CD4-positive, alpha-beta memory T cell (primary cell): ENCODE data around the gene FUNDC1. TPM values are rescaled to one million over a fixed set of nuclear protein-coding genes. Genes with fewer than 3 reads are reported as not detected.

Experiments
- CTCF ChIA-PET: fragments of 350-600 bp; sonication (Branson Sonifier 250); formaldehyde crosslinking; loops from one replicate; lab custom pipeline; 2021; ENCODE audit warnings: inconsistent platforms; ENCODE audit not compliant: partially characterized antibody; lab: Charles Lee
- POLR2A ChIA-PET: fragments of 350-600 bp; sonication (Branson Sonifier 250); formaldehyde crosslinking; loops from one replicate; lab custom pipeline; 2021; ENCODE audit not compliant: partially characterized antibody; lab: Charles Lee
- DNase-seq, 5 donors: peaks; one replicate each; pipeline versions ENCODE4 v3.0.0 to v3.0.0-alpha.2; 2020 to 2022; ENCODE audit warnings: mixed read lengths in 1 of 5
- H3K27ac ChIP-seq: one replicate; pipeline ENCODE4 v1.7.0; 2013; ENCODE audit warnings: low read depth, low read length
- H3K27me3 ChIP-seq: 2 replicates; pipeline ENCODE4 v1.7.0; 2013; ENCODE audit warnings: mild to moderate bottlenecking, low read length, moderate library complexity; ENCODE audit not compliant: insufficient read depth
- H3K36me3 ChIP-seq: 2 replicates; pipeline ENCODE4 v1.7.0; 2013; ENCODE audit warnings: mild to moderate bottlenecking, low read length, moderate library complexity; ENCODE audit not compliant: insufficient read depth
- H3K4me1 ChIP-seq: 2 replicates; pipeline ENCODE4 v1.7.0; 2013; ENCODE audit warnings: mild to moderate bottlenecking, low read length, moderate library complexity; ENCODE audit not compliant: insufficient read depth
- H3K4me3 ChIP-seq, 2 donors: one replicate each; pipeline ENCODE4 v1.7.0; 2013; ENCODE audit warnings: low read length in 2 of 2, mild to moderate bottlenecking in 1 of 2
- H3K9me3 ChIP-seq, 2 donors: one replicate each; pipeline ENCODE4 v1.7.0; 2013; ENCODE audit warnings: low read length in 2 of 2, control low read depth in 1 of 2; ENCODE audit not compliant: control insufficient read depth in 1 of 2
- H3K27ac Mint-ChIP-seq, 7 donors: one replicate each; pipeline ENCODE4 v1.8.0; 2020 to 2021; ENCODE audit warnings: mixed read lengths in 7 of 7, mild to moderate bottlenecking in 6 of 7, inconsistent platforms in 3 of 7, moderate library complexity in 3 of 7
- H3K27me3 Mint-ChIP-seq, 2 donors: one replicate each; pipeline ENCODE4 v1.8.0; 2020 to 2021; ENCODE audit warnings: mixed read lengths in 2 of 2
- H3K36me3 Mint-ChIP-seq, 2 donors: one replicate each; pipeline ENCODE4 v1.8.0; 2020 to 2021; ENCODE audit warnings: mixed read lengths in 2 of 2, inconsistent platforms in 1 of 2, mild to moderate bottlenecking in 1 of 2
- H3K4me1 Mint-ChIP-seq, 4 donors: one replicate each; pipeline ENCODE4 v1.8.0; 2020 to 2021; ENCODE audit warnings: mixed read lengths in 4 of 4, mild to moderate bottlenecking in 1 of 4
- H3K4me3 Mint-ChIP-seq, 8 donors: one replicate each; pipeline ENCODE4 v1.8.0; 2020 to 2021; ENCODE audit warnings: mixed read lengths in 8 of 8, mild to moderate bottlenecking in 7 of 8, moderate library complexity in 6 of 8, inconsistent platforms in 3 of 8
- H3K9me3 Mint-ChIP-seq, 8 donors: one replicate each; pipeline ENCODE4 v1.8.0; 2020 to 2021; ENCODE audit warnings: mixed read lengths in 8 of 8, mild to moderate bottlenecking in 5 of 8, inconsistent platforms in 3 of 8, moderate library complexity in 1 of 8
- intact Hi-C: fragments of 100-400 bp; cut with micrococcal nuclease; formaldehyde crosslinking; loops from one replicate; pipeline ENCODE4 v1.15.1; 2023
- polyA plus RNA-seq, 2 donors: library from polyadenylated mRNA; unstranded; fragments of 300-500 nt; fragmentation: Illumina TruSeq; gene quantifications; one replicate each; pipeline ENCODE4 v1.2.3, GENCODE V29; 2021
- total RNA-seq, 2 experiments: library from RNA; stranded (reverse); gene quantifications; one replicate each; pipeline ENCODE4 v1.2.3, GENCODE V29; 2021

The FUNDC1 gene
- total and polyA plus RNA-seq, 4 experiments from 2014 or later: 7.4 to 25.5 (median 14.8) TPM

DNA sequence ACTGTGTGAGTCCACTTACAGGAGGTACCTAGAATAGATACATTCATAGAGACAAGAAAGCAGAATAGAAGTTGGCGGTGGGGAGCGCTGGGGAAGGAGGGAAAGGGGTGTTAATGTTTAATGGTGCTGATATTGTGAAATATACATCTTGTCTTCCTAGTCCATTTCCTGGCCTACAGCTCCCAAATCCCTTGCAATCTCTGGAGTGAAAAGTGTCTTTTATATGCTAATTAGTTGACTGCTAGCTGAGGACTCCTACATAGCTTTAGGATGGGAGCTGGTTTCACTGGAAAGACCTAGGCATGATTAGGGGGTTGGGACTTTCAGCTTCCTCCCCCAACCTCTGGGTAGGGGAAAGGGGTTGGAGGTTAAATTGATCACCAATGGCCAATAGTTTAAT is 36.0 kb downstream of the FUNDC1 start:
- Mint-ChIP-seq H3K36me3 (no peaks in the 10 kb centered on the region), H3K9me3 (no peaks in the 10 kb centered on the region), H3K4me3 (no peak overlapping the region), H3K4me1 (no peaks in the 10 kb centered on the region), H3K27ac (no peak overlapping the region), H3K27me3 (peaks cover 0 to 1% of the 10 kb centered on the region in 2 donors)
- no peaks in the 10 kb centered on the region for H3K27me3 ChIP-seq
- no peaks in the 10 kb centered on the region for H3K36me3 ChIP-seq
- POLR2A ChIA-PET: no interaction called here
- H3K4me3 ChIP-seq: no peak overlapping the region
- CTCF ChIA-PET: no interaction called here
- H3K9me3 ChIP-seq: no peaks in the 10 kb centered on the region
- no peaks in the 10 kb centered on the region for H3K4me1 ChIP-seq
- no peak for DNase-seq
- H3K27ac ChIP-seq: no peak overlapping the region
- intact Hi-C loops: no loop called here

DNA sequence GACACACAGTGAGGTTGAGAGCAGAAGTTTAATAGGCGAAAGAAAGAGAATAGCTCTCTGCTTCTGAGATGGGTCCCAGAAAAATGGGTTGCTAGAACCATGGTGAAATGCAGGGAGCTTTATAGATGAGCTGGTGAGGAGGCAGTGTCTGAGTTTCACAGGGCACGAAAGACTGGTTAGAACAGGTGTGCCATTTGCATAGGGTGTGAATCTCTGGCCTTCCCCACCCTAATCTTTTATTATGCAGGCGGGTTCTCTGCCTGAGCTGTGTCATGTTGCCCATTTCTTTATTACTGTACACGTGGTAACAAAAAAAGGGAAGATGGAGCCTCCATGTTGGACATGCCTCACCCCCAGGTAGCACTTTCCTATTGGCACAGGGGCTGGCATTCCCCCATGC is 39.1 kb downstream of the FUNDC1 start:
- intact Hi-C loops: no loop called here

DNA sequence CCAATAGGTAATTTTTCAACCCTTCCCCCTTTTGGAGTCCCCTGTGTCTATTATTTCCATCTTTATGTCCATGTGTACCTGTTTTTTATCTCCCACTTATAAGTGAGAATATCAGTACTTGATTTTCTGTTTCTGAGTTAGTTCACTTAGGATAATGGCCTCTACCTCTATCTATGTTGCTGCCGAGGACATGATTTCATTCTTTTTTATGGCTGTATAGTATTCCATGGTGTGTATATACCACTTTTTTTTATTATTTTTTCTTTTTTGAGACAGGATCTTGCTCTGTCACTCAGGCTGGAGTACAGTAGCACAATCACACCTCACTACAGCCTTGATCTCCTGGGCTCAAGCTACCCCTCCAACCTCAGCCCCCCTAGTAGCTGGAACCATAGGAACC is 47.6 kb downstream of the FUNDC1 start:
- Histone ChIP-seq H3K9me3 (no peaks in the 10 kb centered on the region), H3K27me3 (no peaks in the 10 kb centered on the region), H3K4me3 (no peak overlapping the region), H3K4me1 (no peaks in the 10 kb centered on the region), H3K27ac (no peak overlapping the region), H3K36me3 (no peaks in the 10 kb centered on the region)
- Mint-ChIP-seq H3K36me3 (no peaks in the 10 kb centered on the region), H3K4me1 (peaks cover 0 to 2% (median under 1%) of the 10 kb centered on the region in 4 donors), H3K4me3 (no peak overlapping the region), H3K27me3 (no peaks in the 10 kb centered on the region), H3K27ac (no peak overlapping the region), H3K9me3 (no peaks in the 10 kb centered on the region)
- no peak for DNase-seq
- intact Hi-C loops: no loop called here
- POLR2A ChIA-PET: no interaction called here
- CTCF ChIA-PET: no interaction called here

More for the DNA sequence above, 39.1 kb downstream of the FUNDC1 start:
- POLR2A ChIA-PET: no interaction called here
- no peak overlapping the region for H3K27ac ChIP-seq
- H3K36me3 ChIP-seq: no peaks in the 10 kb centered on the region
- H3K4me3 Mint-ChIP-seq: no peak overlapping the region
- CTCF ChIA-PET: no interaction called here
- H3K36me3 Mint-ChIP-seq: no peaks in the 10 kb centered on the region
- no peaks in the 10 kb centered on the region for H3K9me3 Mint-ChIP-seq
- peaks cover 0 to 1% of the 10 kb centered on the region in 2 donors for H3K27me3 Mint-ChIP-seq
- H3K27ac Mint-ChIP-seq: peak overlapping the region in 1 of 7 donors; percentile 24
- H3K4me1 Mint-ChIP-seq: no peaks in the 10 kb centered on the region
- no peaks in the 10 kb centered on the region for H3K27me3 ChIP-seq
- no peaks in the 10 kb centered on the region for H3K4me1 ChIP-seq
- H3K4me3 ChIP-seq: no peak overlapping the region
- DNase-seq: no peak
- no peaks in the 10 kb centered on the region for H3K9me3 ChIP-seq

DNA sequence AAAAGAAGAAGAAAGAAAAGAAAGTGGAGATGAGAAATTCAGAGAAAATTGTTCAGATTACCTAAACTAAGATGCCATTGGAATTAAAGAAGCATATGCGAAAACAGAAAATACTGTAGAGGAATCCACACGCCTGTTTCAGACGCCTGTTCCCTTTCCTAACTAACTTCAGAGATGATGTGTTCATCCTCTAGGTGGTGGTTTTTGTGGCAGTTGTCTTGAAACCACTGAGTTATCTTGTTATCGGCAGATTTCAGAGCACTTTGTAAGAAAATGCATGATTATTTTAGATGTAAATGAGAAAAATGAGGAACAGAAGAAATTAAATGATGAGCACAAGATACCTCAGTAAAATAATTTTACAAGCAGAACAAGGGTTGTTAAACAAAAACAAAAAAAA is 48.3 kb downstream of the FUNDC1 start:
- H3K27ac ChIP-seq: no peak overlapping the region
- ChIA-PET CTCF (no interaction called here), POLR2A (no interaction called here)
- no peak overlapping the region for H3K27ac Mint-ChIP-seq
- no peaks in the 10 kb centered on the region for H3K4me1 ChIP-seq
- H3K36me3 Mint-ChIP-seq: no peaks in the 10 kb centered on the region
- no peaks in the 10 kb centered on the region for H3K27me3 Mint-ChIP-seq
- no peaks in the 10 kb centered on the region for H3K9me3 ChIP-seq
- no peaks in the 10 kb centered on the region for H3K9me3 Mint-ChIP-seq
- no peaks in the 10 kb centered on the region for H3K27me3 ChIP-seq
- intact Hi-C loops: no loop called here
- peaks cover 0 to 2% (median under 1%) of the 10 kb centered on the region in 4 donors for H3K4me1 Mint-ChIP-seq
- no peak for DNase-seq
- no peaks in the 10 kb centered on the region for H3K36me3 ChIP-seq
- H3K4me3 ChIP-seq: no peak overlapping the region
- H3K4me3 Mint-ChIP-seq: no peak overlapping the region

DNA sequence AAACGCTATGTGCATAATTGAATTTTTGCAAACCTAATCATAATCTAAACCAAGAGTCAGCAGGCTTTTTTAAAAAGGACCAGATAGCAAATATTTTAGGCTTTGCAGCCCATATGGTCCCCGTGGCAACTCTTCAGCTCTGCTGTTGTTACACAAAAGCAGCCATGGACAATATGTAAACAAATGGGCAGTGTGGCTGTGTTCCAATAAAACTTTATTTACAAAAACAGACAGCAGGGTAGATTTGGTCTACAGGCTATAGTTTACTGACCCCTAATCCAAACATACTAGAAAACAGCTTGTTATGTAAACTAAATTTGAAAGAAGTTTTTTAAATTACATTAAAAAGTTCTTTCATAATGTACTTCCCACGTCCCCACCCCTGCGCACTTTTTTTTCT is 53.1 kb downstream of the FUNDC1 start:
- CTCF ChIA-PET: no interaction called here
- Histone ChIP-seq H3K4me1 (no peaks in the 10 kb centered on the region), H3K27me3 (no peaks in the 10 kb centered on the region), H3K4me3 (no peak overlapping the region), H3K36me3 (no peaks in the 10 kb centered on the region), H3K27ac (no peak overlapping the region), H3K9me3 (no peaks in the 10 kb centered on the region)
- Mint-ChIP-seq H3K27ac (no peak overlapping the region), H3K4me3 (no peak overlapping the region), H3K9me3 (peaks cover 0 to 2% (median 0%) of the 10 kb centered on the region in 8 donors), H3K4me1 (peaks cover 0 to 2% (median under 1%) of the 10 kb centered on the region in 4 donors), H3K36me3 (no peaks in the 10 kb centered on the region), H3K27me3 (peaks cover 0 to 1% of the 10 kb centered on the region in 2 donors)
- no peak for DNase-seq
- POLR2A ChIA-PET: no interaction called here
- intact Hi-C loops: no loop called here

DNA sequence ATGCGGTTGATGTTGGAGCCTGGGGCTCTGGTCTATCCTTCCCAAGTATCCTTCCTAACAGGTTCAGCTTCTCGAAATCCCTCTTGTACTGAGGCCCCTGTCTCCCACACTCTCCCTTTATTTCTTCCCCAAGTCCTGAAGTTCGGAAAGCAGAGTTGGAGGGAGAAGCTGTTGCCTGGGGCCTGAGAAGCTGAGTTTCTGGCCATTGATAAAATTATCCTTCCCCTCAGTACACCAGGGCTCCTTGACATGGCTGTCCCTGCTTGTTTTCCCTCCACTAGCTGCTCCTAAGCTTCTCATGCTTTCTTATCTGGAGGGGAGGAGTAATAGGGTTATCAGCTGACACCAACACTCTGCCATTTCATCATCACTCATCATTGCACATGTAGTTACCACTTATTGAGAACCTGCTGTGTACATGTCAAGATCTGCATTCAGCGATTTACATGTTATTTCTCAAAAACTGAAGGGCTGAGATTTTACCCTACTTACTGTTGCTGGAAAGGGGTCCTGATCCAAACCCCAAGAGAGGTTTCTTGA is 58.0 kb downstream of the FUNDC1 start:
- POLR2A ChIA-PET: no interaction called here
- peaks cover 0 to 2% (median 0%) of the 10 kb centered on the region in 8 donors for H3K9me3 Mint-ChIP-seq
- H3K4me1 Mint-ChIP-seq: no peaks in the 10 kb centered on the region
- H3K36me3 ChIP-seq: no peaks in the 10 kb centered on the region
- no peaks in the 10 kb centered on the region for H3K36me3 Mint-ChIP-seq
- H3K4me3 ChIP-seq: no peak overlapping the region
- no peaks in the 10 kb centered on the region for H3K4me1 ChIP-seq
- H3K27me3 ChIP-seq: no peaks in the 10 kb centered on the region
- no peak for DNase-seq
- H3K27ac ChIP-seq: no peak overlapping the region
- CTCF ChIA-PET: no interaction called here
- H3K27ac Mint-ChIP-seq: no peak overlapping the region
- intact Hi-C loops: no loop called here
- no peaks in the 10 kb centered on the region for H3K9me3 ChIP-seq
- peaks cover 0 to 1% of the 10 kb centered on the region in 2 donors for H3K27me3 Mint-ChIP-seq
- H3K4me3 Mint-ChIP-seq: no peak overlapping the region

DNA sequence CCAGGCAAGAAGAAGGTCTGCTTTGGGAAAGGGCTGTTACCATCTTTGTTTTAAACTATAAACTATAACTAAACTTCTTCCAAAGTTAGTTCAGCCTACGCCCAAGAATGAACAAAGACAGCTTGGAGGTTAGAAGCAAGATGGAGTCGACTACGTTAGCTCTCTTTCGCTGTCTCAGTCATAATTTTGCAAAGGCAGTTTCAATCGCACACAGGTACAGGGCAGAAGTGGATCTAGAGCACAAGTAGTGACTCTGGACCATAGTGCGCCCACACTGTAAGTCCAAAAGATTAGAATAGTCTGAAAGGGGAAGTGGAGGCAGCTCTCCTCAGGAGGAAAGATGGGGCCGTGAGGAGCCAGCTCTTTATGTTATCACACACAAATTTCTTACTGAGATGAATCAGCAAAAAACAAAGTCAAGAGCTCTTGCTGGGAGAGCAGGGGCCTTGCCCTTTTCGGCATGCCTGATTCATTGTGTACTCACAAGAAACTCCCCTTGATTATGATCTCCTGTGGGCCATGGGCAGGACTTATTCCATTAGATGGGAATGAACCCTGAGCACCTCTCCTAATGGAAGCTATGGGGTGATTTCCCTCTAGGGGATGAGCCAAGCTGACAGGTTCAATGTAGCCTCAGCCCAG is 58.6 kb downstream of the FUNDC1 start:
- no peaks in the 10 kb centered on the region for H3K4me1 Mint-ChIP-seq
- POLR2A ChIA-PET: no interaction called here
- H3K9me3 ChIP-seq: no peaks in the 10 kb centered on the region
- H3K4me1 ChIP-seq: no peaks in the 10 kb centered on the region
- H3K27ac Mint-ChIP-seq: peak overlapping the region in 1 of 7 donors; percentile 29
- peaks cover 0 to 2% (median 0%) of the 10 kb centered on the region in 8 donors for H3K9me3 Mint-ChIP-seq
- CTCF ChIA-PET: no interaction called here
- intact Hi-C loops: no loop called here
- no peak overlapping the region for H3K4me3 ChIP-seq
- no peaks in the 10 kb centered on the region for H3K36me3 ChIP-seq
- DNase-seq: no peak
- no peak overlapping the region for H3K27ac ChIP-seq
- H3K27me3 ChIP-seq: no peaks in the 10 kb centered on the region
- peaks cover 0 to 1% of the 10 kb centered on the region in 2 donors for H3K27me3 Mint-ChIP-seq
- H3K4me3 Mint-ChIP-seq: no peak overlapping the region
- no peaks in the 10 kb centered on the region for H3K36me3 Mint-ChIP-seq
